Chondrocyte (in vitro differentiated cells): ENCODE measurements around the gene OR2T6. TPM values are rescaled to one million over a fixed set of nuclear protein-coding genes. Genes with fewer than 3 reads are reported as not detected.

Experiments
- DNase-seq: peaks from one replicate; pipeline ENCODE4 v3.0.0; 2021; ENCODE audit warnings: mixed read lengths, low spot score
- H3K27ac Mint-ChIP-seq: one replicate; pipeline ENCODE4 v1.8.0; 2021; ENCODE audit warnings: mild to moderate bottlenecking, moderate library complexity, mixed read lengths; ENCODE audit not compliant: unreplicated experiment
- H3K27me3 Mint-ChIP-seq: 2 replicates; pipeline ENCODE4 v1.8.0; 2021; ENCODE audit warnings: low read depth, mixed read lengths
- H3K36me3 Mint-ChIP-seq: 2 replicates; pipeline ENCODE4 v1.8.0; 2021; ENCODE audit warnings: low read depth, mixed read lengths
- H3K4me1 Mint-ChIP-seq: 2 replicates; pipeline ENCODE4 v1.8.0; 2021; ENCODE audit warnings: low read depth, mild to moderate bottlenecking, mixed read lengths
- H3K4me3 Mint-ChIP-seq: one replicate; pipeline ENCODE4 v1.8.0; 2021; ENCODE audit warnings: mild to moderate bottlenecking, moderate library complexity, mixed read lengths; ENCODE audit not compliant: unreplicated experiment
- H3K9me3 Mint-ChIP-seq: 2 replicates; pipeline ENCODE4 v1.8.0; 2021; ENCODE audit warnings: low read depth, mixed read lengths
- total RNA-seq: library from RNA; stranded (reverse); gene quantifications from 3 replicates; pipeline ENCODE4 v1.2.1, GENCODE V29; 2021
- TF ChIP-seq, protein P1 (sequence below): fragments of 200-600 bp; sonication (generic); IDR thresholded peaks from 2 replicates; pipeline ENCODE4 v1.5.0; 2021; ENCODE audit warnings: antibody characterized with exemption, mild to moderate bottlenecking, moderate library complexity

OR2T6 gene
- total RNA-seq, 1 donor from 2014 or later, result not detected

GRCh38 chr1:248388426-248388825 is 12.9 kb downstream of the OR2T6 start:
- Mint-ChIP-seq H3K27me3 (no peaks in the 10 kb centered on the region), H3K36me3 (no peaks in the 10 kb centered on the region), H3K9me3 (peaks cover 45% of the 10 kb centered on the region), H3K4me1 (no peaks in the 10 kb centered on the region), H3K4me3 (no peak overlapping the region), H3K27ac (no peak overlapping the region)
- TF ChIP-seq, protein P1, sequence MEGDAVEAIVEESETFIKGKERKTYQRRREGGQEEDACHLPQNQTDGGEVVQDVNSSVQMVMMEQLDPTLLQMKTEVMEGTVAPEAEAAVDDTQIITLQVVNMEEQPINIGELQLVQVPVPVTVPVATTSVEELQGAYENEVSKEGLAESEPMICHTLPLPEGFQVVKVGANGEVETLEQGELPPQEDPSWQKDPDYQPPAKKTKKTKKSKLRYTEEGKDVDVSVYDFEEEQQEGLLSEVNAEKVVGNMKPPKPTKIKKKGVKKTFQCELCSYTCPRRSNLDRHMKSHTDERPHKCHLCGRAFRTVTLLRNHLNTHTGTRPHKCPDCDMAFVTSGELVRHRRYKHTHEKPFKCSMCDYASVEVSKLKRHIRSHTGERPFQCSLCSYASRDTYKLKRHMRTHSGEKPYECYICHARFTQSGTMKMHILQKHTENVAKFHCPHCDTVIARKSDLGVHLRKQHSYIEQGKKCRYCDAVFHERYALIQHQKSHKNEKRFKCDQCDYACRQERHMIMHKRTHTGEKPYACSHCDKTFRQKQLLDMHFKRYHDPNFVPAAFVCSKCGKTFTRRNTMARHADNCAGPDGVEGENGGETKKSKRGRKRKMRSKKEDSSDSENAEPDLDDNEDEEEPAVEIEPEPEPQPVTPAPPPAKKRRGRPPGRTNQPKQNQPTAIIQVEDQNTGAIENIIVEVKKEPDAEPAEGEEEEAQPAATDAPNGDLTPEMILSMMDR, result no peak
- no peak for DNase-seq

DNA sequence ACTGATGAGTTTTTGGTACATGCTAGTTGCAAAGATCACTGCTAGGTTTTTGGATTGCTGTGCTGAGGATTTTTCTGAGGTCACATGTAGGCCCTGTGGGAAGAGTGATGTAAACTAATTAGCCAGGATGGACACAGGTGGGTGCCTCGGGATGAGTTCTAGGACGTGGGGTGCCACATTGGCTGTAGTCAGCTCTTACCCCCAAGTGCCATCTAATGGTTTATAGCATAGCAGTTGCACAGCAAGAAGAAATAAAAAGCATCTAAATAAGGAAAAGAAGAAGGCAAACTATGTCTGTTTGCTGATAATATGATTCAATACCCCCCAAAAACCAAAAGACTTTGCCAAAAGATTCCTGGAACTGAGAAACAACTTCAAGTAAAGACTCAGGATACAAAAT is 17.5 kb downstream of the OR2T6 start:
- no peak for DNase-seq
- H3K9me3 Mint-ChIP-seq, result peaks cover 64% of the 10 kb centered on the region
- no peaks in the 10 kb centered on the region for H3K4me1 Mint-ChIP-seq
- no peaks in the 10 kb centered on the region for H3K36me3 Mint-ChIP-seq
- no peaks in the 10 kb centered on the region for H3K27me3 Mint-ChIP-seq
- TF ChIP-seq, protein P1, result no peak
- no peak overlapping the region for H3K4me3 Mint-ChIP-seq
- no peak overlapping the region for H3K27ac Mint-ChIP-seq

- peaks cover 16% of the 10 kb centered on the region for H3K9me3 Mint-ChIP-seq
- H3K27me3 Mint-ChIP-seq, result no peaks in the 10 kb centered on the region
- no peaks in the 10 kb centered on the region for H3K36me3 Mint-ChIP-seq
- no peak for DNase-seq
- H3K4me3 Mint-ChIP-seq, result no peak within 1 kb of the TSS
- TF ChIP-seq, protein P1, result no peak
- no peak within 1 kb of the TSS for H3K27ac Mint-ChIP-seq
- no peaks in the 10 kb centered on the region for H3K4me1 Mint-ChIP-seq
Measured at GRCh38 chr1:248402748-248403147, 27.2 kb downstream of the OR2T6 start, which contains the start of gene OR2T1. OR2T1 (plus strand) TSS chr1:248403048; CDS start chr1:248406148, 3,100 bp downstream.

GRCh38 chr1:248404024-248404423 is 28.5 kb downstream of the OR2T6 start:
- Mint-ChIP-seq H3K36me3 (no peaks in the 10 kb centered on the region), H3K27ac (no peak overlapping the region), H3K4me1 (no peaks in the 10 kb centered on the region), H3K9me3 (peaks cover 18% of the 10 kb centered on the region), H3K27me3 (no peaks in the 10 kb centered on the region), H3K4me3 (no peak overlapping the region)
- no peak for DNase-seq
- TF ChIP-seq, protein P1, result no peak

DNA sequence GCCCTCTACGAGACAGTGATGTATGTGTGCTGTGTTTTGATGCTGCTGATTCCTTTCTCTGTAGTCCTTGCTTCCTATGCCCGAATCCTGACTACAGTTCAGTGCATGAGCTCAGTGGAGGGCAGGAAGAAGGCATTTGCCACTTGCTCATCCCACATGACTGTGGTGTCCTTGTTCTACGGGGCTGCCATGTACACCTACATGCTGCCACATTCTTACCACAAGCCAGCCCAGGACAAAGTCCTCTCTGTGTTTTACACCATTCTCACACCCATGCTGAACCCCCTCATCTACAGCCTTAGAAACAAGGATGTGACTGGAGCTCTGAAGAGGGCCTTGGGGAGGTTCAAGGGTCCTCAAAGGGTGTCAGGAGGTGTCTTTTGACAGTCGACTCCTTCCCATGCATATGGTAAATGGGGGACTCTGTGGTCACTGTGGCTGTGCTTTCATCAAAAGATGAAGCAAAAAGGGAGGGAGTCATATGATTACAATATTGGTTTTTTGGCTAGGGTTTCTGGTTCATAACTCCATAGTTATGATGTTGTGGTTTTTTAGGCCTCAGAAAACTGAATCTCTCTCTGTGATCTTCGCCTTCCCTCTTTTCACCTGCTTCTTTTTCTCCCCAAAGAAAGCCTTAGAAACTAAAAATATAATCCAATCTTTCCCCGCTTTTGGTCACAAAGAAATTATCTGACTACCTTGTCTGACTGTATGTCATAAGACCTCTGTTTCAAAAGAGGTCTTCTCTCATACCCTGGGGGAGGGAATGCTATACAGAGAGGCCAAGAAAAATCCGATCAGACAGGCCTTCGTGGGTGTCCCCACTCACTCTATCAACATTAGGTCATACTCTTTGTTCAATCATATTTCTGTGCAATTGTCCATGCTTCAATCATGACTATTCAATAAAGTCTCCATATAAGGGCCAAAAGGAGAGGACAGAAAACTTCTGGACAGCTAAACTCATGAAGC is 31.5 kb downstream of the OR2T6 start:
- Mint-ChIP-seq H3K9me3 (peaks cover 40% of the 10 kb centered on the region), H3K27ac (no peak overlapping the region), H3K36me3 (no peaks in the 10 kb centered on the region), H3K4me1 (no peaks in the 10 kb centered on the region), H3K27me3 (no peaks in the 10 kb centered on the region), H3K4me3 (no peak overlapping the region)
- TF ChIP-seq, protein P1, result no peak
- DNase-seq, result no peak
